Lung (tissue), 12 donors: ENCODE data around the gene SLC23A2. TPM values are rescaled to one million over a fixed set of nuclear protein-coding genes. Genes with fewer than 3 reads are reported as not detected.

ENCODE experiments used
- ATAC-seq: fragments of 200-7000 bp; cut with Tn5 transposase; one replicate; pipeline ENCODE4 v1.9.1; 2020; ENCODE audit warnings: moderate number of reproducible peaks; ENCODE audit not compliant: insufficient read depth, low FRiP score
- DNase-seq, 3 donors: peaks; one replicate each; pipeline ENCODE4 v3.0.0-alpha.2; 2013 to 2017
- H3K27ac ChIP-seq, 2 donors: one replicate each; pipeline ENCODE4 v1.5.1; 2013; ENCODE audit warnings: mild to moderate bottlenecking in 2 of 2, moderate library complexity in 2 of 2, control low read depth in 1 of 2, inconsistent platforms in 1 of 2, low read depth in 1 of 2, low read length in 1 of 2
- H3K27me3 ChIP-seq, 3 donors: one replicate each; pipeline ENCODE4 v1.5.1; 2013; ENCODE audit warnings: low read length in 2 of 3; ENCODE audit not compliant: control insufficient read depth in 3 of 3, insufficient read depth in 3 of 3
- H3K36me3 ChIP-seq, 4 donors: one replicate each; pipeline ENCODE4 v1.5.1; 2013; ENCODE audit warnings: low read length in 4 of 4, mild to moderate bottlenecking in 1 of 4, moderate library complexity in 1 of 4; ENCODE audit not compliant: control insufficient read depth in 4 of 4, insufficient read depth in 4 of 4
- H3K4me1 ChIP-seq, 5 donors: one replicate each; pipeline ENCODE4 v1.5.1; 2013; ENCODE audit warnings: low read length in 5 of 5, mild to moderate bottlenecking in 2 of 5, moderate library complexity in 1 of 5; ENCODE audit not compliant: control insufficient read depth in 5 of 5, insufficient read depth in 5 of 5
- H3K4me3 ChIP-seq: one replicate; pipeline ENCODE4 v1.5.1; 2013; ENCODE audit warnings: mild to moderate bottlenecking, control low read depth, moderate library complexity
- H3K9ac ChIP-seq, 2 donors: one replicate each; pipeline ENCODE4 v1.5.1; 2013; ENCODE audit warnings: low read length in 2 of 2, control low read depth in 1 of 2; ENCODE audit not compliant: insufficient read depth in 1 of 2
- H3K9me3 ChIP-seq, 4 donors: one replicate each; pipeline ENCODE4 v1.5.1; 2013; ENCODE audit warnings: low read length in 3 of 4, mild to moderate bottlenecking in 1 of 4, moderate library complexity in 1 of 4; ENCODE audit not compliant: control insufficient read depth in 4 of 4, insufficient read depth in 3 of 4
- CTCF ChIP-seq: IDR thresholded peaks from 2 replicates; pipeline ENCODE4 v1.5.1; 2012; ENCODE audit warnings: mild to moderate bottlenecking; ENCODE audit errors: control extremely low read depth, extremely low read depth
- WGBS, 2 donors: extraction: QIAGEN DNeasy Blood & Tissue Kit; methylation state at CpG; one replicate each; pipeline ENCODE4 v1.1.7; 2013; 5-methylcytosine and 5-hydroxymethylcytosine counted together
- polyA plus RNA-seq, 2 donors: library from polyadenylated mRNA; stranded (reverse); fragments of 200-250 nt; gene quantifications; one replicate each; pipeline ENCODE4 v1.2.1, GENCODE V29; 2013
- total RNA-seq, 2 donors: library from RNA; depleted of rRNA in 1 of 2; stranded (reverse); fragments of >200 nt in 1 of 2; gene quantifications; one replicate each; pipeline ENCODE4 v1.2.1, GENCODE V29; 2014 to 2021
- donor health status: control.
- donor health status: control.
- donor health status: Bipolar disorder and iron deficiency.
- donor health status: healthy.
- donor health status: DM: yes; HTN: yes; CAD: no.

Gene SLC23A2
- total and polyA plus RNA-seq, 4 donors: 6.0 to 23.5 (median 14.3) TPM

- H3K4me3 ChIP-seq: no peak overlapping the region
- TF ChIP-seq CTCF: no peak
- WGBS, 2 donors: 76 to 89% methylated on average over 14 of the region's 14 CpGs
- peaks cover 0 to 31% (median 9%) of the 10 kb centered on the region in 5 donors for H3K4me1 ChIP-seq
- H3K9me3 ChIP-seq: peaks cover 0 to 1% (median 0%) of the 10 kb centered on the region in 4 donors
- no peak overlapping the region for H3K9ac ChIP-seq
- H3K27me3 ChIP-seq: peaks cover 0 to 3% (median 0%) of the 10 kb centered on the region in 3 donors
- DNase-seq (peak in 2 of 3 donors; percentile 35 to 62), ATAC-seq (no peak)
- peak overlapping the region in 1 of 2 donors; percentile 45 for H3K27ac ChIP-seq
- H3K36me3 ChIP-seq: peaks cover 0 to 8% (median 3%) of the 10 kb centered on the region in 4 donors
Measured at GRCh38 chr20:4820806-4821518, 180.3 kb downstream of the SLC23A2 start.

GRCh38 chr20:4819901-4820300, 181.4 kb downstream of the SLC23A2 start:
- H3K36me3 ChIP-seq: peaks cover 0 to 8% (median 3%) of the 10 kb centered on the region in 4 donors
- no peak overlapping the region for H3K4me3 ChIP-seq
- H3K4me1 ChIP-seq: peaks cover 0 to 31% (median 9%) of the 10 kb centered on the region in 5 donors
- peaks cover 0 to 3% (median 0%) of the 10 kb centered on the region in 3 donors for H3K27me3 ChIP-seq
- H3K27ac ChIP-seq: peak overlapping the region in 1 of 2 donors; percentile 46
- WGBS, 2 donors: 94 to 96% methylated on average over 4 of the region's 4 CpGs
- ATAC-seq (no peak), DNase-seq (no peak)
- H3K9ac ChIP-seq: no peak overlapping the region
- H3K9me3 ChIP-seq: peaks cover 0 to 1% (median 0%) of the 10 kb centered on the region in 4 donors
- no peak for TF ChIP-seq CTCF

GRCh38 chr20:4817230-4817671, 184.1 kb downstream of the SLC23A2 start:
- DNase-seq (no peak), ATAC-seq (no peak)
- H3K27me3 ChIP-seq: peaks cover 0 to 3% (median 0%) of the 10 kb centered on the region in 3 donors
- WGBS, 2 donors: 64 to 76% methylated on average over 3 of the region's 3 CpGs
- H3K4me1 ChIP-seq: peaks cover 0 to 32% (median 9%) of the 10 kb centered on the region in 5 donors
- no peak overlapping the region for H3K9ac ChIP-seq
- TF ChIP-seq CTCF: no peak
- peaks cover 0 to under 1% (median 0%) of the 10 kb centered on the region in 4 donors for H3K9me3 ChIP-seq
- H3K27ac ChIP-seq: no peak overlapping the region
- no peak overlapping the region for H3K4me3 ChIP-seq
- peaks cover 0 to 11% (median 4%) of the 10 kb centered on the region in 4 donors for H3K36me3 ChIP-seq
